ENCODE results near the gene F12. TPM values are rescaled to one million over a fixed set of nuclear protein-coding genes. Genes with fewer than 3 reads are reported as not detected.

The F12 gene
- total RNA-seq, 4 donors from 2014 or later, result 0.59 to 4.5 TPM; not detected in 2

DNA sequence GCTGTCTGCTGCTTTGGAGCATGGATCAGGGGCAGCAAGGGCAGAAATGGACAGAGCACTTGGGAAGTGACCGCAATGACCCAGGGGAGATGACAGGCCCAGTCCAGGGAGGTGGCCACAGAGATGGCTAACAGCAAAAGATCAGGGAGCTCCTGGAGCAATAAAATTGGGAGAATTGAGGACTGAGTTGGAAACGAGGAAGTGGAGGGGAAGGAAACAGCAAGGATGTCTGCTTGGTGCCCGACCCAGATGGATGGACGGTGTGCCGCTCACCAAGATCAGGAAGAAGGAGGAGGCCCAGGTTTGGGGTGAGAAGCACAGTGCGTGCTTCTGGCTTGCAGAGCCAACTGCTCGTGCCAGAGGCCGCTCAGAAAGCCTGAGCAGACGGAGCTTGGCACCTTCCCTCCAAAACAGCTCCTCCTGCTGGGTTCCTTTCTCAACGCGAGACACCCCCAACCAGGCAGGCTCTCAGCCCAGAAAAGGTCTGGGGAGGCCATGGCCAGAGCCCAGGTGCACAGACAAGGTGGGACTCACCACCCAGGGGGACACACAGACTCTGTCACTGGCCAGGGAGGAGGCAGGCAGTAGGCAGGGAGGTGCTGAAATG lies 26.8 kb downstream of the F12 start:
- Histone ChIP-seq H3K27ac (no peak overlapping the region), H3K4me3 (no peak overlapping the region), H3K36me3 (no peaks in the 10 kb centered on the region), H3K9me3 (no peaks in the 10 kb centered on the region), H3K4me1 (no peaks in the 10 kb centered on the region), H3K27me3 (peaks cover 0 to 29% of the 10 kb centered on the region in 2 donors)
- 34 to 44% methylated on average over 11 of the region's 11 CpGs for WGBS, 2 donors
- DNase-seq (ENCODE audit: low spot score in 2 of 2), result no peak
- TF ChIP-seq POLR2A (IDR thresholded peaks at IDR 0.05), result no peak
- TF ChIP-seq, protein P1, sequence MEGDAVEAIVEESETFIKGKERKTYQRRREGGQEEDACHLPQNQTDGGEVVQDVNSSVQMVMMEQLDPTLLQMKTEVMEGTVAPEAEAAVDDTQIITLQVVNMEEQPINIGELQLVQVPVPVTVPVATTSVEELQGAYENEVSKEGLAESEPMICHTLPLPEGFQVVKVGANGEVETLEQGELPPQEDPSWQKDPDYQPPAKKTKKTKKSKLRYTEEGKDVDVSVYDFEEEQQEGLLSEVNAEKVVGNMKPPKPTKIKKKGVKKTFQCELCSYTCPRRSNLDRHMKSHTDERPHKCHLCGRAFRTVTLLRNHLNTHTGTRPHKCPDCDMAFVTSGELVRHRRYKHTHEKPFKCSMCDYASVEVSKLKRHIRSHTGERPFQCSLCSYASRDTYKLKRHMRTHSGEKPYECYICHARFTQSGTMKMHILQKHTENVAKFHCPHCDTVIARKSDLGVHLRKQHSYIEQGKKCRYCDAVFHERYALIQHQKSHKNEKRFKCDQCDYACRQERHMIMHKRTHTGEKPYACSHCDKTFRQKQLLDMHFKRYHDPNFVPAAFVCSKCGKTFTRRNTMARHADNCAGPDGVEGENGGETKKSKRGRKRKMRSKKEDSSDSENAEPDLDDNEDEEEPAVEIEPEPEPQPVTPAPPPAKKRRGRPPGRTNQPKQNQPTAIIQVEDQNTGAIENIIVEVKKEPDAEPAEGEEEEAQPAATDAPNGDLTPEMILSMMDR (IDR thresholded peaks at IDR 0.05), result no peak
- no peak for TF ChIP-seq EP300 (IDR thresholded peaks at IDR 0.05)

DNA sequence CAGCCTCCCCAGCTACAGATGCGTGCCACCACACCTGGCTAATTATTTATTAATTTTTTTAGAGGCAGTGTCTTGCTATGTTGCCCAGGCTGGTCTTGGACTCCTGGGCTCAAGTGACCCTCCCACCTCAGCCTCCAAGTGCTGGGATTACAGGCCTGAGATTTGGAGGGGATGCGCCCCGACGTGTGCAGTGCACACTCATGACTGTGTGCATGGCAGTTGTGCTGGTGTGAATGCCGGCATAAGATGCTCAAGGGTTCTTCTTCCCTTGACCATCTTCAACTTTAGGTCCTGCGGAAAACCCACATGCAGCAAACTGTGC lies 28.6 kb downstream of the F12 start:
- Histone ChIP-seq H3K27me3 (peaks cover 0 to 29% of the 10 kb centered on the region in 2 donors), H3K36me3 (no peaks in the 10 kb centered on the region), H3K4me1 (no peaks in the 10 kb centered on the region), H3K4me3 (no peak overlapping the region), H3K27ac (no peak overlapping the region), H3K9me3 (no peaks in the 10 kb centered on the region)
- WGBS, 2 donors, result 91 to 94% methylated on average over 6 of the region's 6 CpGs
- DNase-seq (ENCODE audit: low spot score in 2 of 2), result no peak
- TF ChIP-seq POLR2A (IDR thresholded peaks at IDR 0.05) (no peak), EP300 (IDR thresholded peaks at IDR 0.05) (no peak)
- TF ChIP-seq, protein P1 (IDR thresholded peaks at IDR 0.05), result no peak

DNA sequence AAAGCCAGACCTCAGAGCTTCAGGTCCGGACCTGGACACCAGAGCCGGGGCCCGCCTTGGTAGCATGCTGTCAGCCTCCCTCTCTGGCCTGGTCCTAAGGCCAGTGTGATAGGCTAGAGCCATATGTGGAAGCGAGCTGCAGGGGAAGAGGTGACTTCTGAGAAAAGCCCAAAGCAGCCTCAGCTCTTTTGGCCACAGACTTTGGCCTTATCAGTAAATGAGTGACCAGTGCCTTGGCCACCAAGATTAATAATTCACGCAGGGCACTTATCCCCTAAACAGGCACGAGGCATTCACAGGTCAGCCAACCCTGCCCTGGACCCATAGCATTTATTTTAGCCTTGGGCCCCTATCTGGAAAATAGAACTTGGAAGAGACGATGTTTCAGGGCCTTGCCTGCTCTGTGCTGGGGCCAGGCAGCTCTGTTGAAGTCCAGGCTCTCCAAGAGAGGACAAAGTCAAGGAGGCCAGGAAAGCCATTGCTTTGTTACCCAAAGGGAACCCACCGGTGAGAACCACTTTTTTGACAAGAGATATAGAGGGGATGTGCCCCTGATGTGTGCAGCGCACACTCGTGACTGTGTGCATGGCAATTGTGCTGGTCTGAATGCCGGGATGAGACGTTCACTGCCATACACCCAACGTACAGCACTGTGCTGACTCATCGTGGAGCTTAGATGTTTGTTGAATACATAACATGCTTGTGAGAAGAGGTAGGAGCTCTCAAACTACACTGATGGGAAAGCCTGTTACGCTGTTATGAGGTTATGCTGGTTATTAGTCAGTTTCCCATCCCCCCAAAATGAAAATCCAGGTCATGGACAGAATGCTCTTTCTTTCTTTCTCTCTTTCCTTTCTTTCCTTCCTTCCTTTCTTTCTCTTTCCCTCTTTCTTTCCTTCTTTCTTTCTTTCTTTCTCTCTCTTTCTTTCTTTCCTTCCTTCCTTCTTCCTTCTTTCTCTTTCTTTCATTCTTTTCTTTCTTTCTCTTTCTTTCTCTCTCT lies 30.2 kb downstream of the F12 start:
- Histone ChIP-seq H3K36me3 (no peaks in the 10 kb centered on the region), H3K9me3 (no peaks in the 10 kb centered on the region), H3K4me1 (no peaks in the 10 kb centered on the region), H3K4me3 (no peak overlapping the region), H3K27me3 (peaks cover 0 to 16% of the 10 kb centered on the region in 2 donors), H3K27ac (no peak overlapping the region)
- TF ChIP-seq EP300 (IDR thresholded peaks at IDR 0.05) (no peak), POLR2A (IDR thresholded peaks at IDR 0.05) (no peak)
- TF ChIP-seq, protein P1 (IDR thresholded peaks at IDR 0.05), result no peak
- WGBS, 2 donors, result 76 to 78% methylated on average over 15 of the region's 15 CpGs
- DNase-seq (ENCODE audit: low spot score in 2 of 2), result no peak

DNA sequence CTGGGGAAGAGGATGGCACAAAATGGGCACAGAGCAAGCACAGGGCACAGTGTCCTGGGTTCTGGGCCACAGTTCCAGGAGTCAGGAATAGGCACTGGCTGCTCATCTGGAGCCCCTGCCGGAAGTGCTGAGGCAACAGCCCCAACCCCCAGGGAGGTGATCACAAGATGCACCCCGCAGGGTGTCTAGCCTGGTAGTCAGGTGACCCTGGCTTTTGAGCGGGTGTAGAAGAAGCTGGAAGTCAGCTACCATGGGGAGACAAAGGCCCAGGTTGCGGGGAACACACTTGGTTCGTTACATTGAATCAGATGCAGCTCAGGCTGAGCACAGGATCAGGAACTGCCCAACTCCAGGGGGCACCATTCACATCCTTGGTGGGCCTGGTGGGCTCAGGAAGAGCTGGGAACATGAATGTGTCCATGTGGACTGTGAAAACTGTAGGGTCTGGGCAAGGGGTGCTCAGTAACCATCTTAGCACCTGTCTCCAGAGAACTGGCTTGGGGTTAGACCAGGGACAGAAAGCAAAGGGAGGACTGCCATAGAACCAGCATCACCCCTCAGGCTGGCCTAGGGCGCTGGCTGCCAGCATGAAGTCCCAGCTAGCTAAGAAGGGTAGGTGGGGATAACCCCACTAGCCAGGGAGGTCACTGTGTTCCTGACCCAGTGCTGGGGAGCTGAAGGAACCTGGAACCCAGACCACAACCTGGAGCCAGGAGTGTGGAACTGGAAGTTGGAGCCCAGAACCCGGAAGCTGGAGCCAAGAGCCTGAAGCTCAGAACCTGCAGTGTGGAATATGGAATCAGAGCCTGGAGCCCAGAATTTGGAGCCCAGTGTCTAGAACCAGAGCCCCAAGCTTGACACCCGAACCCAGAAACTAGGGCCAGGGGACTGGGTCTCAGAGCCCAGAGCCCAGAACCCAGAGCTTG lies 31.2 kb downstream of the F12 start:
- no peaks in the 10 kb centered on the region for H3K36me3 ChIP-seq
- no peak for TF ChIP-seq POLR2A (IDR thresholded peaks at IDR 0.05)
- no peak for TF ChIP-seq EP300 (IDR thresholded peaks at IDR 0.05)
- TF ChIP-seq, protein P1 (IDR thresholded peaks at IDR 0.05), result no peak
- H3K9me3 ChIP-seq, result no peaks in the 10 kb centered on the region
- DNase-seq (ENCODE audit: low spot score in 2 of 2), result no peak
- no peak overlapping the region for H3K4me3 ChIP-seq
- H3K27ac ChIP-seq, result no peak overlapping the region
- no peaks in the 10 kb centered on the region for H3K4me1 ChIP-seq
- 85 to 92% methylated on average over 5 to 8 of the region's 8 CpGs for WGBS, 2 donors
- H3K27me3 ChIP-seq, result peaks cover 0 to 16% of the 10 kb centered on the region in 2 donors
